Measurements from ENCODE around the gene VAV1. TPM values are rescaled to one million over a fixed set of nuclear protein-coding genes. Genes with fewer than 3 reads are reported as not detected.

The VAV1 gene
- total RNA-seq, 1 experiment from 2014 or later: 3.0 TPM

- intact Hi-C loops (cut with micrococcal nuclease): no loop called here
- POLR2A ChIA-PET (ENCODE audit: unreplicated experiment): interaction anchor here (0.6 kb wide), 1 partner anchor 325 kb away, joined by 3 read pairs; no protein-coding TSS in a partner anchor
These were observed 91.9 kb downstream of the VAV1 start for GRCh38 chr19:6864325-6864940.

DNA sequence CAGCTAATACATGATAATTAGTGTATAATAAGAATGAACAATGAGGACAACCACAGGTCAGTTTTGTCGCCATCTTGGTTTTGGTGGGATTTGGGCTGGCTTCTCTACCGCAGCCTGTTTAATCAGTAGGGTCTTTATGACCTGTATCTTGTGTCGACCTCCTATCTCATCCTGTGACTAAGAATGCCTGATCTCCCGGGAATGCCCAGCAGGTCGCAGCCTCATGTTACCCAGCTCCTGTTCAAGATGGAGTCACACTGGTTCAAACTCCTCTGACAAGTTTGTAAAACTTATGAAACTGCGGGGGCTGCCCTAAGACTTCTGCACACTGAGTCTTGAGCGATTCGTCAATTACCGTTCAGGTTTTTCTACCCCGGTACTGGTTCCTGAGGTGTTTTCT lies 93.3 kb downstream of the VAV1 start:
- intact Hi-C loops (cut with micrococcal nuclease): no loop called here
- ChIA-PET CTCF (no interaction called here), POLR2A (ENCODE audit: unreplicated experiment) (no interaction called here)
- Histone ChIP-seq H3K27ac (ENCODE audit: low read length) (no peak overlapping the region), H3K4me3 (ENCODE audit: low read length) (no peak overlapping the region), H2AFZ (ENCODE audit: low read length) (peak overlapping the region; percentile 63; the same call in 1 of the 2 replicates), H3K9me3 (ENCODE audit: low read length) (no peaks in the 10 kb centered on the region), H3F3A (ENCODE audit: low read length, unreplicated experiment) (no peaks in the 10 kb centered on the region), H3K9ac (ENCODE audit: low read length) (no peak overlapping the region), H3K79me2 (ENCODE audit: low read length) (no peaks in the 10 kb centered on the region), H3K36me3 (ENCODE audit: low read depth, low read length) (no peaks in the 10 kb centered on the region), H3K4me1 (ENCODE audit: insufficient read depth, low read length) (peaks cover 6% of the 10 kb centered on the region; the same call in 1 of the 2 replicates), H3K4me2 (ENCODE audit: low read length) (no peak overlapping the region), H4K20me1 (ENCODE audit: low read length) (no peaks in the 10 kb centered on the region), H3K27me3 (ENCODE audit: low read length) (peaks cover 8% of the 10 kb centered on the region), H3K9me2 (replicated peaks; ENCODE audit: low read length) (no peaks in the 10 kb centered on the region)
- no TSS peak for BruUV-seq (replicated peaks)
- DNase-seq: no peak
- TF ChIP-seq, protein P1, sequence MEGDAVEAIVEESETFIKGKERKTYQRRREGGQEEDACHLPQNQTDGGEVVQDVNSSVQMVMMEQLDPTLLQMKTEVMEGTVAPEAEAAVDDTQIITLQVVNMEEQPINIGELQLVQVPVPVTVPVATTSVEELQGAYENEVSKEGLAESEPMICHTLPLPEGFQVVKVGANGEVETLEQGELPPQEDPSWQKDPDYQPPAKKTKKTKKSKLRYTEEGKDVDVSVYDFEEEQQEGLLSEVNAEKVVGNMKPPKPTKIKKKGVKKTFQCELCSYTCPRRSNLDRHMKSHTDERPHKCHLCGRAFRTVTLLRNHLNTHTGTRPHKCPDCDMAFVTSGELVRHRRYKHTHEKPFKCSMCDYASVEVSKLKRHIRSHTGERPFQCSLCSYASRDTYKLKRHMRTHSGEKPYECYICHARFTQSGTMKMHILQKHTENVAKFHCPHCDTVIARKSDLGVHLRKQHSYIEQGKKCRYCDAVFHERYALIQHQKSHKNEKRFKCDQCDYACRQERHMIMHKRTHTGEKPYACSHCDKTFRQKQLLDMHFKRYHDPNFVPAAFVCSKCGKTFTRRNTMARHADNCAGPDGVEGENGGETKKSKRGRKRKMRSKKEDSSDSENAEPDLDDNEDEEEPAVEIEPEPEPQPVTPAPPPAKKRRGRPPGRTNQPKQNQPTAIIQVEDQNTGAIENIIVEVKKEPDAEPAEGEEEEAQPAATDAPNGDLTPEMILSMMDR (conservative IDR thresholded peaks at IDR 0.05; ENCODE audit: low read depth, low read length): no peak
- no peak for TF ChIP-seq EZH2phosphoT487 (IDR thresholded peaks at IDR 0.05; ENCODE audit: borderline replicate concordance, low read length)
- no peak for TF ChIP-seq EZH2 (IDR thresholded peaks at IDR 0.05; ENCODE audit: low read length, unreplicated experiment)
- no peak for ATAC-seq

More at GRCh38 chr19:6864325-6864940, 91.9 kb downstream of the VAV1 start:
- no peaks in the 10 kb centered on the region for H3K9me3 ChIP-seq (ENCODE audit: low read length)
- no peaks in the 10 kb centered on the region for H3K79me2 ChIP-seq (ENCODE audit: low read length)
- H3K27ac ChIP-seq (ENCODE audit: low read length): no peak overlapping the region
- H3K36me3 ChIP-seq (ENCODE audit: low read depth, low read length): no peaks in the 10 kb centered on the region
- H3K4me1 ChIP-seq (ENCODE audit: insufficient read depth, low read length): peaks cover 6% of the 10 kb centered on the region; the same call in 1 of the 2 replicates
- no peaks in the 10 kb centered on the region for H4K20me1 ChIP-seq (ENCODE audit: low read length)
- CTCF ChIA-PET: interaction anchor here (1.1 to 2.2 kb wide), 2 partner anchors 126 to 231 kb away, joined by 4 to 40 read pairs; partner anchors contain the start of gene GPR108
- TF ChIP-seq EZH2 (IDR thresholded peaks at IDR 0.05; ENCODE audit: low read length, unreplicated experiment) (no peak), EZH2phosphoT487 (IDR thresholded peaks at IDR 0.05; ENCODE audit: borderline replicate concordance, low read length) (no peak)
- TF ChIP-seq, protein P1 (conservative IDR thresholded peaks at IDR 0.05; ENCODE audit: low read depth, low read length): no peak
- ATAC-seq (no peak), DNase-seq (no peak)
- no peak overlapping the region for H3K9ac ChIP-seq (ENCODE audit: low read length)
- H3K27me3 ChIP-seq (ENCODE audit: low read length): peaks cover 8% of the 10 kb centered on the region
- H2AFZ ChIP-seq (ENCODE audit: low read length): no peak overlapping the region
- no peak overlapping the region for H3K4me3 ChIP-seq (ENCODE audit: low read length)
- no TSS peak for BruUV-seq (replicated peaks)
- no peaks in the 10 kb centered on the region for H3K9me2 ChIP-seq (replicated peaks; ENCODE audit: low read length)
- H3K4me2 ChIP-seq (ENCODE audit: low read length): no peak overlapping the region
- no peaks in the 10 kb centered on the region for H3F3A ChIP-seq (ENCODE audit: low read length, unreplicated experiment)

DNA sequence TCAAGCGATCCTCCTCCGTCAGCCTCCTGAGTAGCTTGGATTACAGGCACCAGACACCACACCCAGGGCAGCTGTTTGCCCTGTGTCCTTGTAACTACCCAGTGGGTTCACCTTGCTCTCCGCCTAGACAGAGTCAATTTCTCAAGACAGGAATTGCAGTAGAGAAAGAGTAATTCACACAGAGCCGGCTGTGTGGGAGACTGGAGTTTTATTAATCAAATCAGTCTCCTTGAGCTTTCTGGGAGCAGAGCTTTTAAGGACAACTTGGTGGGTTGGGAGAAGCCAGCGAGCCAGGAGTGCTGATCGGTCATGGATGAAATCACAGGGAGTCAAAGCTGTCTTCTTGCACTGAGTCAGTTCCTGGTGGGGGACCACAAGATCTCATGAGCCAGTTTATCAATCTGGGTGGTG lies 94.2 kb downstream of the VAV1 start:
- no peaks in the 10 kb centered on the region for H3F3A ChIP-seq (ENCODE audit: low read length, unreplicated experiment)
- no peaks in the 10 kb centered on the region for H3K36me3 ChIP-seq (ENCODE audit: low read depth, low read length)
- H3K4me2 ChIP-seq (ENCODE audit: low read length): no peak overlapping the region
- H3K9ac ChIP-seq (ENCODE audit: low read length): no peak overlapping the region
- ATAC-seq (no peak), DNase-seq (peak; percentile 19)
- POLR2A ChIA-PET (ENCODE audit: unreplicated experiment): no interaction called here
- CTCF ChIA-PET: no interaction called here
- H3K4me3 ChIP-seq (ENCODE audit: low read length): no peak overlapping the region
- no peaks in the 10 kb centered on the region for H3K9me3 ChIP-seq (ENCODE audit: low read length)
- H4K20me1 ChIP-seq (ENCODE audit: low read length): no peaks in the 10 kb centered on the region
- H3K9me2 ChIP-seq (replicated peaks; ENCODE audit: low read length): no peaks in the 10 kb centered on the region
- TF ChIP-seq EZH2phosphoT487 (IDR thresholded peaks at IDR 0.05; ENCODE audit: borderline replicate concordance, low read length) (no peak), EZH2 (IDR thresholded peaks at IDR 0.05; ENCODE audit: low read length, unreplicated experiment) (no peak)
- TF ChIP-seq, protein P1 (conservative IDR thresholded peaks at IDR 0.05; ENCODE audit: low read depth, low read length): no peak
- intact Hi-C loops (cut with micrococcal nuclease): no loop called here
- H3K79me2 ChIP-seq (ENCODE audit: low read length): no peaks in the 10 kb centered on the region
- H3K27ac ChIP-seq (ENCODE audit: low read length): no peak overlapping the region
- BruUV-seq (replicated peaks): no TSS peak
- no peak overlapping the region for H2AFZ ChIP-seq (ENCODE audit: low read length)
- H3K27me3 ChIP-seq (ENCODE audit: low read length): peaks cover 8% of the 10 kb centered on the region
- H3K4me1 ChIP-seq (ENCODE audit: insufficient read depth, low read length): peaks cover 2% of the 10 kb centered on the region; the same call in 1 of the 2 replicates
